GM12801 (cell line): ENCODE measurements around the gene ZBTB14.

Experiments used
- CTCF ChIP-seq: IDR thresholded peaks from one replicate; pipeline ENCODE4 v1.5.1; 2011; ENCODE audit warnings: control low read depth; ENCODE audit not compliant: insufficient read length; ENCODE audit errors: extremely low read depth

The ZBTB14 gene

DNA sequence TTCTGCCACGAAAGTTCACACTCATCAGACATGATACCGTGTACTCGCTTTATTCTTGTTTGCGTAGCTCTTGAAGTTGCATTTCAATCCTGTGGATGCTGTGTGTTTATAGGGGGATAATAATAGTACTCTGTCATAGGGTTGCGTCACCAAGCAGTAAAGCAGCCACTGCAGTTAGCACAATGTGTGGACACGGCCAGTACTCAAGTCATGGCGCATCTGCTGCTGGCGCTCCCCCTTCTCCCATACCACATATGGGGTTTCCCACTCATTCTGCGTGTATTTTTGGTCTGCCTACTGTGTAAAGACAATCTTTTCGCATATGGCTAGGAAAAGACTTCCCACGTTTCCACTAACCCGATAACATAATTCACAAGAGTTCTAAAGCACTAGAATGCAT is 2.1 kb upstream of the ZBTB14 start:
- no peak for TF ChIP-seq CTCF

GRCh38 chr18:5296706-5297320 is 1.3 kb upstream of the ZBTB14 start:
- no peak for TF ChIP-seq CTCF

DNA sequence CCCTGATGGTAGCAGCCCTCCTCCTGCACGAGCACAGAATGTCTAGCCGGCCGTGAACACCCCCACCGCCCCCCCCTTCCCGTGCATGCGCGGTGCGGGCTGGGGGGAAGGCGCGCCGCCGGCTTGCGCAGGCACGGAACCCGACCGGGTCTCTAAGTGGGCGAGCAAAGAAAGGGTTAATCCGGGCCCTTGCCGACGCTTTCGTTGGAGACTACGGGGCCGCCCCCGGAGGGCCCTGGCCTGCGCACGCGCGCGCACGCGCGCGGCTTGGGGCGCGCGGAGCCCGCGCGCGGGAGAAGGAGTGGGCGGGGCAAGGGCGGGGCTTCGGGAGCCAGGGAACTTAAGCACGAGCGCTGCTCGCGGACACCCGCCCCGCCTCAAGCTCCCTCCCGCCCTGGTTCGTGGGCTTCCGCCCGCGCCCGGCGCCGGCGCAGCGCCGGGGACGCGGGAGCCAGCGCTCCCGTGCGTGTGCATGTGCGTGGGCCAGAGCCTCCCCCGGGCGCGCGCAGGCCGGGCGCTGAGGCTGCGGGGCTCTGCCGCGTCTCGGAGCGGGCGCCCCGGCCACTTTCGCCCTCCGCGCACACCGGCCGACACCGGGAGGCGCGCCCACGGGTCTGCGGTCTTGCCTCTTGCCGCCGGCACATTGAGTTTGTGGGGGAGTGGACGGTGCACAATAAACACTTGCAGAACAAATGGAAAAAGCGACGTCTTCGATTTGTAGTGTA is 617 bp upstream of the ZBTB14 start:
- TF ChIP-seq CTCF, result no peak

GRCh38 chr18:5294457-5295230 is 882 bp downstream of the ZBTB14 start:
- no peak for TF ChIP-seq CTCF

GRCh38 chr18:5294113-5294456 is 1.4 kb downstream of the ZBTB14 start:
- TF ChIP-seq CTCF, result no peak

DNA sequence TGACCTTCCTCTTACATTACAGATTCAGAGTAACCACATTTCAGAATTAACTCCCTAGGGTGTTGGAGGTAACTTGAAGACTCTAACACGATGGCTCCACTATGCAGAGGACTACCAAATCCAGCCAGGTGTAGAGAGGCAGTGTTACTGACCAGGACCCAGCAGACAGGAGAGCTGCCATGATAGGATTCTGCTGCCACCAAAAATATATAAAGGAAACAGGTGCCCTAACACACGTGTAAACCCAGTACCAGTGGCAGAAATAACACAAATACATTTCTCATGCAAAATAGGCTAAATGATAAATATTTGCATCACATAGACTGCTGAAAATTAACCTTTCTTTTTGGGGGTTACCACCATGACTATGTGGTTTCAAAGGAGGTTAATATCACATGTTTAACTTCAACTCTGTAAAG is 7.0 kb downstream of the ZBTB14 start:
- TF ChIP-seq CTCF, result no peak

DNA sequence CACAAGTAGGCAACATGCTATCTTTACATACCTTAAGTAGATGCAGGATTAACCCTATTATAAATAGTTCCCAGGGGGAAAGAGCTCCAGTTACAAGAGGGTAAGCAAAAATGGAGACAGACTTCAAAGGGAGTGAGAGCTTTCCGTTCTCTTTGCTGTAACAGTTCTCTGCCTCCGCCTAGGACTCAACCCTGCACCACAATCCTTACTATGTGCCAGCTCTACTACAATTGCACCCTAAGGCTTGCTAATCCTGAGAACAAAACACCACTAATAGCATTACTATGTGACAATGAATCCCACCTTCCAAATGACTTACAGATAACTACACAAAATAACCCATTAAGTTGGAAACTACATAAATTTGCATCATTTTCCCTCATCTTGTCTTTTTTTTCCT is 7.7 kb downstream of the ZBTB14 start:
- TF ChIP-seq CTCF, result no peak
